GM21825 (cell line): Measurements from ENCODE around the gene RAC3.

ENCODE experiments used
- ATAC-seq: cut with Tn5 transposase; IDR thresholded peaks from one replicate; pipeline ENCODE4 v1.9.1; 2021; ENCODE audit warnings: mild to moderate bottlenecking, moderate library complexity; ENCODE audit not compliant: unreplicated experiment

Gene RAC3

GRCh38 chr17:81998691-81999438 is 32.6 kb upstream of the RAC3 start:
- ATAC-seq: no peak

GRCh38 chr17:81999587-81999975 is 31.9 kb upstream of the RAC3 start:
- no peak for ATAC-seq

- no peak for ATAC-seq
Measured at GRCh38 chr17:81999976-82000802, 31.3 kb upstream of the RAC3 start.

GRCh38 chr17:82000803-82001570 is 30.5 kb upstream of the RAC3 start:
- no peak for ATAC-seq

- ATAC-seq: no peak
Measured at GRCh38 chr17:82001571-82002056, 29.9 kb upstream of the RAC3 start.

- ATAC-seq: no peak
Measured at GRCh38 chr17:82003411-82004381, 27.8 kb upstream of the RAC3 start.

GRCh38 chr17:82004517-82005455 is 26.7 kb upstream of the RAC3 start:
- no peak for ATAC-seq

- ATAC-seq: no peak
Measured at GRCh38 chr17:82005701-82006348, 25.7 kb upstream of the RAC3 start.

GRCh38 chr17:82006468-82007227 is 24.8 kb upstream of the RAC3 start:
- no peak for ATAC-seq

- ATAC-seq: no peak
Measured at GRCh38 chr17:82007228-82007494, 24.3 kb upstream of the RAC3 start.

GRCh38 chr17:82007495-82008257 is 23.8 kb upstream of the RAC3 start:
- no peak for ATAC-seq

- no peak for ATAC-seq
Measured at GRCh38 chr17:82008258-82008940, 23.1 kb upstream of the RAC3 start.

GRCh38 chr17:82008941-82009405 is 22.5 kb upstream of the RAC3 start:
- ATAC-seq: no peak

- no peak for ATAC-seq
Measured at GRCh38 chr17:82009413-82009812, 22.1 kb upstream of the RAC3 start.

- ATAC-seq: no peak
Measured at GRCh38 chr17:82010575-82011525, 20.6 kb upstream of the RAC3 start.
